Neural progenitor cell (in vitro differentiated cells): ENCODE measurements around the gene CIAO3.

ENCODE experiments used
- EZH2 ChIP-seq: fragments of 200-600 bp; sonication (generic); IDR thresholded peaks from 2 replicates; pipeline ENCODE4 v1.6.1; 2017; ENCODE audit warnings: antibody characterized with exemption, mild to moderate bottlenecking, moderate library complexity
- EZH2phosphoT487 ChIP-seq: fragments of 200-600 bp; sonication (generic); IDR thresholded peaks from 2 replicates; pipeline ENCODE4 v1.6.1; 2017; ENCODE audit warnings: antibody characterized with exemption
- TF ChIP-seq, protein P1 (sequence below): fragments of 200-600 bp; sonication (generic); IDR thresholded peaks from 2 replicates; pipeline ENCODE4 v1.5.1; 2017; ENCODE audit warnings: antibody characterized with exemption, mild to moderate bottlenecking

DNA sequence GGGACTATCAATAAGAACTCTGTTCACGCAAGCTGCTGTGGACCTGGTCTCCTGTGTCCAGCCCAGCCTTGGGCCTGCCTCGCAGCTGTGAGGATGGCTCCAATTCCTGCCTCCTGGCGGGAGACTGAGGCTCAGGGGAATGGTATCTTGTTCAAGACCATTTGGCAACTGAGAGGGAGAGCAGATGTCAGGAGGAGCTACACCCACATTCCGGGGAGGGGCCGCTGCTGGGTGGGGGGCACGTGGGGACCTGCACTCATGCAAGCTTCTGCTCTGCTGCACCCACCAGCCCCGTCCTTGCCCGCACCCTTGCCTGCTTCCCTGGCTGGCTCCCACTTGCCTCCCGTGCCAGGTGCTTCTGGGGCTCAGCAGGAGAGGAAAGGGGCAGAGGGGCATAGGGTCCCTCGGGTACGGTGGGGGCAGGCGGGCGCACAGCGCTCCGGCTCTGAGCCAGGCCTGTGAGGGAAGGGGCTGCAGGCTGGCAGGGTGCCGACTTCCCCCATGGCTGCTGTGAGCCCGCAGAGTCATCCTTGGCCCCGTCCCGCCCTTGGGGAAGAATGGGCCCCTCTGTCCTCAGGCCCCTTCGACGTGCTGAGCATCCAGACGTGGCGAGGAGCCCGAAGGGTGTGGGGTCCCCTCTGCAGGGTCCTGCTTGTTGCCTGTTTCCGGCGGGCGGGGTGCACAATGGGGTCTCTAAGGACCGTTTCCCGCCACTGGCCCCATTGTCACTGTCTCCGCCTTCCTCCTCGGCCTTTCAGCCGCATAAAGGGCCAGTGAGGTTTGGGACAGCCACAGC lies 23.1 kb downstream of the CIAO3 start:
- TF ChIP-seq, protein P1, sequence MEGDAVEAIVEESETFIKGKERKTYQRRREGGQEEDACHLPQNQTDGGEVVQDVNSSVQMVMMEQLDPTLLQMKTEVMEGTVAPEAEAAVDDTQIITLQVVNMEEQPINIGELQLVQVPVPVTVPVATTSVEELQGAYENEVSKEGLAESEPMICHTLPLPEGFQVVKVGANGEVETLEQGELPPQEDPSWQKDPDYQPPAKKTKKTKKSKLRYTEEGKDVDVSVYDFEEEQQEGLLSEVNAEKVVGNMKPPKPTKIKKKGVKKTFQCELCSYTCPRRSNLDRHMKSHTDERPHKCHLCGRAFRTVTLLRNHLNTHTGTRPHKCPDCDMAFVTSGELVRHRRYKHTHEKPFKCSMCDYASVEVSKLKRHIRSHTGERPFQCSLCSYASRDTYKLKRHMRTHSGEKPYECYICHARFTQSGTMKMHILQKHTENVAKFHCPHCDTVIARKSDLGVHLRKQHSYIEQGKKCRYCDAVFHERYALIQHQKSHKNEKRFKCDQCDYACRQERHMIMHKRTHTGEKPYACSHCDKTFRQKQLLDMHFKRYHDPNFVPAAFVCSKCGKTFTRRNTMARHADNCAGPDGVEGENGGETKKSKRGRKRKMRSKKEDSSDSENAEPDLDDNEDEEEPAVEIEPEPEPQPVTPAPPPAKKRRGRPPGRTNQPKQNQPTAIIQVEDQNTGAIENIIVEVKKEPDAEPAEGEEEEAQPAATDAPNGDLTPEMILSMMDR: no peak
- TF ChIP-seq EZH2 (no peak), EZH2phosphoT487 (no peak)
